Measurements from ENCODE around the gene SLC6A2. TPM values are rescaled to one million over a fixed set of nuclear protein-coding genes. Genes with fewer than 3 reads are reported as not detected.

SLC6A2 gene
- total RNA-seq, 4 donors from 2014 or later = not detected

DNA sequence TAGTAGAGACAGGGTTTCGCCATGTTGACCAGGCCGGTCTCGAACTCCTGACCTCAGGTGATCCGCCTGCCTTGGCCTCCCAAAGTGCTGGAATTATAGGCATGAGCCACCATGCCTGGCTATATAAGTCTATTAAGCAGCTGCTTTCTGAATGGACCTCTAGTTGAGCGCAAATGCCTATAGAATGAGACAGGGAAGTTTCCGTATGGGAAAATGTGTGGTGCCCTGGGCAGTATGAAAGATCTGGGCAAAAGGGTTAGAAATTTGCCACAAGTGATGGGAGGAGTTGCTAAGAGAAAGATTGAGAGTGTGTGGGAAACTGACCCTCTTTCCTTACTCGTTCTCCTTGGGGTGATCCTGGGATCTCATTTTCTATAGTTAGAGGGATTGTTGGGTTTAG, 26.3 kb downstream of the SLC6A2 start:
- Histone ChIP-seq H3K9me3 (no peaks in the 10 kb centered on the region), H3K4me3 (replicated peaks in 1 of 3) (no peak overlapping the region), H3K36me3 (no peaks in the 10 kb centered on the region), H3K27me3 (no peaks in the 10 kb centered on the region), H3K4me1 (no peaks in the 10 kb centered on the region), H3K27ac (no peak overlapping the region)
- TF ChIP-seq, protein P1, sequence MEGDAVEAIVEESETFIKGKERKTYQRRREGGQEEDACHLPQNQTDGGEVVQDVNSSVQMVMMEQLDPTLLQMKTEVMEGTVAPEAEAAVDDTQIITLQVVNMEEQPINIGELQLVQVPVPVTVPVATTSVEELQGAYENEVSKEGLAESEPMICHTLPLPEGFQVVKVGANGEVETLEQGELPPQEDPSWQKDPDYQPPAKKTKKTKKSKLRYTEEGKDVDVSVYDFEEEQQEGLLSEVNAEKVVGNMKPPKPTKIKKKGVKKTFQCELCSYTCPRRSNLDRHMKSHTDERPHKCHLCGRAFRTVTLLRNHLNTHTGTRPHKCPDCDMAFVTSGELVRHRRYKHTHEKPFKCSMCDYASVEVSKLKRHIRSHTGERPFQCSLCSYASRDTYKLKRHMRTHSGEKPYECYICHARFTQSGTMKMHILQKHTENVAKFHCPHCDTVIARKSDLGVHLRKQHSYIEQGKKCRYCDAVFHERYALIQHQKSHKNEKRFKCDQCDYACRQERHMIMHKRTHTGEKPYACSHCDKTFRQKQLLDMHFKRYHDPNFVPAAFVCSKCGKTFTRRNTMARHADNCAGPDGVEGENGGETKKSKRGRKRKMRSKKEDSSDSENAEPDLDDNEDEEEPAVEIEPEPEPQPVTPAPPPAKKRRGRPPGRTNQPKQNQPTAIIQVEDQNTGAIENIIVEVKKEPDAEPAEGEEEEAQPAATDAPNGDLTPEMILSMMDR (IDR thresholded peaks at IDR 0.05) = no peak
- no peak for TF ChIP-seq POLR2A (IDR thresholded peaks at IDR 0.05)
- WGBS, 2 donors = 95 to 96% methylated on average over 7 of the region's 7 CpGs
- DNase-seq = no peak
- intact Hi-C loops (cut with DNase I) = no loop called here

GRCh38 chr16:55685973-55686372, 30.2 kb downstream of the SLC6A2 start:
- H3K27me3 ChIP-seq = no peaks in the 10 kb centered on the region
- TF ChIP-seq POLR2A (IDR thresholded peaks at IDR 0.05) = no peak
- TF ChIP-seq, protein P1 (IDR thresholded peaks at IDR 0.05) = no peak
- intact Hi-C loops (cut with DNase I) = no loop called here
- no peak overlapping the region for H3K27ac ChIP-seq
- no peaks in the 10 kb centered on the region for H3K36me3 ChIP-seq
- H3K4me3 ChIP-seq (replicated peaks in 1 of 3) = no peak overlapping the region
- WGBS, 2 donors = 88 to 100% methylated on average over 1 of the region's 1 CpG
- no peaks in the 10 kb centered on the region for H3K9me3 ChIP-seq
- no peaks in the 10 kb centered on the region for H3K4me1 ChIP-seq
- no peak for DNase-seq

GRCh38 chr16:55686671-55687070, 30.9 kb downstream of the SLC6A2 start:
- no peak for DNase-seq
- WGBS, 2 donors = 96 to 97% methylated on average over 1 of the region's 1 CpG
- no peaks in the 10 kb centered on the region for H3K9me3 ChIP-seq
- H3K27ac ChIP-seq = no peak overlapping the region
- H3K27me3 ChIP-seq = no peaks in the 10 kb centered on the region
- H3K4me1 ChIP-seq = no peaks in the 10 kb centered on the region
- no peak overlapping the region for H3K4me3 ChIP-seq (replicated peaks in 1 of 3)
- intact Hi-C loops (cut with DNase I) = no loop called here
- no peak for TF ChIP-seq POLR2A (IDR thresholded peaks at IDR 0.05)
- TF ChIP-seq, protein P1 (IDR thresholded peaks at IDR 0.05) = no peak
- H3K36me3 ChIP-seq = no peaks in the 10 kb centered on the region

- Histone ChIP-seq H3K9me3 (no peaks in the 10 kb centered on the region), H3K27ac (no peak overlapping the region), H3K4me1 (no peaks in the 10 kb centered on the region), H3K36me3 (no peaks in the 10 kb centered on the region), H3K4me3 (replicated peaks in 1 of 3) (no peak overlapping the region), H3K27me3 (no peaks in the 10 kb centered on the region)
- no peak for TF ChIP-seq POLR2A (IDR thresholded peaks at IDR 0.05)
- TF ChIP-seq, protein P1 (IDR thresholded peaks at IDR 0.05) = no peak
- intact Hi-C loops (cut with DNase I) = no loop called here
- DNase-seq = no peak
- 74 to 91% methylated on average over 2 of the region's 2 CpGs for WGBS, 2 donors
Observed at GRCh38 chr16:55687802-55688201, 32.0 kb downstream of the SLC6A2 start.

DNA sequence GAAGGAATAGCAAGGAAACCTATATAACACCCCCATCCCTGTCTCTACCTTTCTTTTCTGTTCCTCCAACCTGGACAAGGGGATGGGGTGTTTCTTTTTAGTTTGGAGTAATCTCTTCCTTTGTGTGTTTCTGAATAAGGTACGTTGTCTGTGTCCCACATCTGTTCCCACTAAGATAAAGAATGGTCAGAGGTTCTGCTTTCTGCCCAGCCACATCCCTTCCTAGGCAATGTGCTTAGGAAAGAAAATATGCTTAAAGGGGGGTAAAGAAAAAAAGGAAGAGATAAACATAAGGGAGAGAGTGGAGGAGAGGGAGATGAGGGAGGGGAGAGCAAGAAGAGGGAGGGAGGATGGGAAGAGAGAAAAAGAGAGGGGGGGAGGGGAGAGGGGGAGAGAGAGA, 35.1 kb downstream of the SLC6A2 start:
- intact Hi-C loops (cut with DNase I) = no loop called here
- H3K4me1 ChIP-seq = no peaks in the 10 kb centered on the region
- no peaks in the 10 kb centered on the region for H3K9me3 ChIP-seq
- H3K36me3 ChIP-seq = no peaks in the 10 kb centered on the region
- DNase-seq = no peak
- H3K27me3 ChIP-seq = no peaks in the 10 kb centered on the region
- TF ChIP-seq, protein P1 (IDR thresholded peaks at IDR 0.05) = no peak
- no peak for TF ChIP-seq POLR2A (IDR thresholded peaks at IDR 0.05)
- WGBS, 2 donors = 65 to 77% methylated on average over 1 of the region's 1 CpG
- no peak overlapping the region for H3K27ac ChIP-seq
- H3K4me3 ChIP-seq (replicated peaks in 1 of 3) = no peak overlapping the region

All from thyroid gland (tissue), 4 donors.